AG10803 (cell line): ENCODE results near the gene TMEM47.

Experiments used
- DNase-seq: peaks from one replicate; pipeline ENCODE4 v3.0.0; 2010; ENCODE audit warnings: low read depth
- H3K4me3 ChIP-seq: 2 replicates; pipeline ENCODE4 v1.5.1; 2011; ENCODE audit warnings: mild to moderate bottlenecking, low read length, control low read depth
- CTCF ChIP-seq: conservative IDR thresholded peaks from 2 replicates; pipeline ENCODE4 v1.5.1; 2011; ENCODE audit warnings: mild to moderate bottlenecking, low read length, control low read depth, inconsistent platforms

TMEM47 gene

GRCh38 chrX:34655501-34656455, 1.3 kb downstream of the TMEM47 start:
- DNase-seq = peak; percentile 39
- H3K4me3 ChIP-seq = peak overlapping the region; percentile 80
- TF ChIP-seq CTCF = no peak

- H3K4me3 ChIP-seq = peak overlapping the region; percentile 80
- peak; percentile 33 for DNase-seq
- no peak for TF ChIP-seq CTCF
Measured at GRCh38 chrX:34654696-34655490, 2.2 kb downstream of the TMEM47 start.

- no peak for TF ChIP-seq CTCF
- peak overlapping the region; percentile 80 for H3K4me3 ChIP-seq
- DNase-seq = no peak
Measured at GRCh38 chrX:34653811-34654210, 3.3 kb downstream of the TMEM47 start.

- no peak for DNase-seq
- no peak overlapping the region for H3K4me3 ChIP-seq
- no peak for TF ChIP-seq CTCF
Measured at GRCh38 chrX:34642849-34643248, 14.2 kb downstream of the TMEM47 start.

GRCh38 chrX:34638116-34638515, 19.0 kb downstream of the TMEM47 start:
- no peak overlapping the region for H3K4me3 ChIP-seq
- DNase-seq = peak; percentile 31
- peak; percentile 46 for TF ChIP-seq CTCF

- no peak for DNase-seq
- no peak overlapping the region for H3K4me3 ChIP-seq
- TF ChIP-seq CTCF = no peak
Measured at GRCh38 chrX:34634349-34634748, 22.7 kb downstream of the TMEM47 start.
